H9 (cell line): ENCODE measurements around the gene ACTL6B. TPM values are rescaled to one million over a fixed set of nuclear protein-coding genes. Genes with fewer than 3 reads are reported as not detected.

ENCODE experiments used
- DNase-seq: peaks from one replicate; pipeline ENCODE4 v3.0.0-alpha.2; 2017
- H2AFZ ChIP-seq: one replicate; pipeline ENCODE4 v1.6.1; 2013; ENCODE audit warnings: mild to moderate bottlenecking, low read length, control low read depth, moderate library complexity
- H2AK5ac ChIP-seq: 2 replicates; pipeline ENCODE4 v1.6.1; 2013; ENCODE audit warnings: low read length, control low read depth, mixed read lengths; ENCODE audit not compliant: insufficient read length
- H2BK120ac ChIP-seq: one replicate; pipeline ENCODE4 v1.6.1; 2013; ENCODE audit warnings: low read depth, mild to moderate bottlenecking, low read length, control low read depth, inconsistent platforms; ENCODE audit not compliant: poor library complexity, severe bottlenecking
- H2BK12ac ChIP-seq: 2 replicates; pipeline ENCODE4 v1.6.1; 2013; ENCODE audit warnings: low read length, control low read depth, mixed read lengths, low read depth; ENCODE audit not compliant: insufficient read length
- H2BK15ac ChIP-seq: 2 replicates; pipeline ENCODE4 v1.6.1; 2013; ENCODE audit warnings: low read depth, low read length, control low read depth
- H2BK20ac ChIP-seq: one replicate; pipeline ENCODE4 v1.6.1; 2013; ENCODE audit warnings: low read depth, mild to moderate bottlenecking, low read length, control low read depth, inconsistent platforms; ENCODE audit not compliant: poor library complexity, severe bottlenecking
- H2BK5ac ChIP-seq: 2 replicates; pipeline ENCODE4 v1.6.1; 2013; ENCODE audit warnings: low read length, control low read depth, mixed read lengths; ENCODE audit not compliant: insufficient read length
- H3K14ac ChIP-seq: 2 replicates; pipeline ENCODE4 v1.6.1; 2013; ENCODE audit warnings: low read length, control low read depth; ENCODE audit not compliant: insufficient read depth
- H3K18ac ChIP-seq: 2 replicates; pipeline ENCODE4 v1.6.1; 2013; ENCODE audit warnings: low read depth, mild to moderate bottlenecking, mixed read lengths, low read length, control low read depth; ENCODE audit not compliant: insufficient read length
- H3K23ac ChIP-seq: 2 replicates; pipeline ENCODE4 v1.6.1; 2013; ENCODE audit warnings: low read length, control low read depth, mixed read lengths, low read depth; ENCODE audit not compliant: insufficient read length
- H3K23me2 ChIP-seq: 2 replicates; pipeline ENCODE4 v1.6.1; 2013; ENCODE audit warnings: low read depth, mild to moderate bottlenecking, mixed read lengths, low read length, control low read depth; ENCODE audit not compliant: insufficient read length, poor library complexity, severe bottlenecking
- H3K27ac ChIP-seq: 2 replicates; pipeline ENCODE4 v1.5.1; 2013; ENCODE audit warnings: low read length, control low read depth, mixed read lengths, low read depth; ENCODE audit not compliant: insufficient read length
- H3K27me3 ChIP-seq: 2 replicates; pipeline ENCODE4 v1.6.1; 2013; ENCODE audit warnings: low read length, control low read depth, inconsistent platforms; ENCODE audit not compliant: insufficient read depth
- H3K4ac ChIP-seq: 2 replicates; pipeline ENCODE4 v1.6.1; 2013; ENCODE audit warnings: low read depth, mild to moderate bottlenecking, control low read depth, inconsistent platforms, low read length, moderate library complexity
- H3K4me1 ChIP-seq: 2 replicates; pipeline ENCODE4 v1.6.1; 2013; ENCODE audit warnings: low read length, control low read depth, inconsistent platforms; ENCODE audit not compliant: insufficient read depth
- H3K4me2 ChIP-seq: 2 replicates; pipeline ENCODE4 v1.6.1; 2013; ENCODE audit warnings: low read length, control low read depth, mixed read lengths; ENCODE audit not compliant: insufficient read length, insufficient read depth
- H3K56ac ChIP-seq: 2 replicates; pipeline ENCODE4 v1.6.1; 2013; ENCODE audit warnings: low read depth, mild to moderate bottlenecking, mixed read lengths, low read length, control low read depth; ENCODE audit not compliant: insufficient read length
- H3K79me1 ChIP-seq: 2 replicates; pipeline ENCODE4 v1.6.1; 2013; ENCODE audit warnings: low read depth, mild to moderate bottlenecking, moderate library complexity, low read length, control low read depth, inconsistent platforms; ENCODE audit not compliant: insufficient read depth, poor library complexity, severe bottlenecking
- H3K79me2 ChIP-seq: 2 replicates; pipeline ENCODE4 v1.6.1; 2013; ENCODE audit warnings: low read length, control low read depth, inconsistent platforms; ENCODE audit not compliant: insufficient read depth
- H3K9ac ChIP-seq: 2 replicates; pipeline ENCODE4 v1.6.1; 2013; ENCODE audit warnings: low read length, control low read depth, mixed read lengths; ENCODE audit not compliant: insufficient read length; ENCODE audit errors: extremely low read depth
- H3K9me3 ChIP-seq: one replicate; pipeline ENCODE4 v1.6.1; 2013; ENCODE audit warnings: low read depth, low read length, inconsistent platforms; ENCODE audit not compliant: control insufficient read depth
- H3T11ph ChIP-seq: one replicate; pipeline ENCODE4 v1.6.1; 2013; ENCODE audit warnings: mild to moderate bottlenecking, low read length, control low read depth, inconsistent platforms
- H4K20me1 ChIP-seq: one replicate; pipeline ENCODE4 v1.6.1; 2013; ENCODE audit not compliant: control insufficient read depth, insufficient read length, insufficient read depth
- H4K5ac ChIP-seq: 2 replicates; pipeline ENCODE4 v1.6.1; 2013; ENCODE audit warnings: low read depth, mild to moderate bottlenecking, mixed read lengths, low read length, control low read depth; ENCODE audit not compliant: insufficient read length
- H4K8ac ChIP-seq: replicated peaks from 2 replicates; pipeline ENCODE4 v1.6.1; 2013; ENCODE audit warnings: low read length, control low read depth, mixed read lengths, low read depth; ENCODE audit not compliant: insufficient read length
- H4K91ac ChIP-seq: 2 replicates; pipeline ENCODE4 v1.6.1; 2013; ENCODE audit warnings: low read depth, mild to moderate bottlenecking, moderate library complexity, mixed read lengths, low read length, control low read depth; ENCODE audit not compliant: insufficient read length
- H3K27ac Mint-ChIP-seq, 3 experiments: 2 replicates in 2 of 3; 3 replicates in 1 of 3; pipeline ENCODE4 v1.8.0; 2020 to 2021; ENCODE audit warnings: mixed read lengths in 3 of 3, mild to moderate bottlenecking in 1 of 3, moderate library complexity in 1 of 3
- H3K27me3 Mint-ChIP-seq: 2 replicates; pipeline ENCODE4 v1.8.0; 2021; ENCODE audit warnings: low read depth, mild to moderate bottlenecking, moderate library complexity, mixed read lengths
- H3K36me3 Mint-ChIP-seq, 3 experiments: 2 replicates in 2 of 3; 3 replicates in 1 of 3; pipeline ENCODE4 v1.8.0; 2020 to 2021; ENCODE audit warnings: low read depth in 3 of 3, mixed read lengths in 3 of 3; ENCODE audit not compliant: insufficient read depth in 1 of 3
- H3K4me1 Mint-ChIP-seq, 2 experiments: 2 replicates each; pipeline ENCODE4 v1.8.0; 2020; ENCODE audit warnings: mixed read lengths in 2 of 2
- H3K4me3 Mint-ChIP-seq, 2 experiments: 2 replicates in 1 of 2; 3 replicates in 1 of 2; pipeline ENCODE4 v1.8.0; 2020 to 2021; ENCODE audit warnings: mild to moderate bottlenecking in 2 of 2, mixed read lengths in 2 of 2, moderate library complexity in 1 of 2
- H3K9me3 Mint-ChIP-seq, 2 experiments: 2 replicates in 1 of 2; 3 replicates in 1 of 2; pipeline ENCODE4 v1.8.0; 2020; ENCODE audit warnings: mild to moderate bottlenecking in 2 of 2, mixed read lengths in 2 of 2, moderate library complexity in 1 of 2
- WGBS: extraction: QIAGEN DNeasy Blood & Tissue Kit; methylation state at CpG from one replicate; pipeline ENCODE4 v1.1.7; 2013; ENCODE audit warnings: missing lambda C conversion rate, low lambda C conversion rate, mixed read lengths; ENCODE audit not compliant: insufficient read length; ENCODE audit errors: extremely low coverage; 5-methylcytosine and 5-hydroxymethylcytosine counted together
- total RNA-seq: library from RNA; stranded (reverse); gene quantifications from 2 replicates; pipeline ENCODE4 v1.2.1, GENCODE V29; 2021
- TF ChIP-seq, protein P1 (sequence below): fragments of 200-600 bp; sonication (generic); conservative IDR thresholded peaks from 3 replicates; pipeline ENCODE4 v1.8.0; 2021; ENCODE audit warnings: antibody characterized with exemption, mild to moderate bottlenecking

The ACTL6B gene
- total RNA-seq, 1 experiment from 2014 or later: 0.50 TPM

DNA sequence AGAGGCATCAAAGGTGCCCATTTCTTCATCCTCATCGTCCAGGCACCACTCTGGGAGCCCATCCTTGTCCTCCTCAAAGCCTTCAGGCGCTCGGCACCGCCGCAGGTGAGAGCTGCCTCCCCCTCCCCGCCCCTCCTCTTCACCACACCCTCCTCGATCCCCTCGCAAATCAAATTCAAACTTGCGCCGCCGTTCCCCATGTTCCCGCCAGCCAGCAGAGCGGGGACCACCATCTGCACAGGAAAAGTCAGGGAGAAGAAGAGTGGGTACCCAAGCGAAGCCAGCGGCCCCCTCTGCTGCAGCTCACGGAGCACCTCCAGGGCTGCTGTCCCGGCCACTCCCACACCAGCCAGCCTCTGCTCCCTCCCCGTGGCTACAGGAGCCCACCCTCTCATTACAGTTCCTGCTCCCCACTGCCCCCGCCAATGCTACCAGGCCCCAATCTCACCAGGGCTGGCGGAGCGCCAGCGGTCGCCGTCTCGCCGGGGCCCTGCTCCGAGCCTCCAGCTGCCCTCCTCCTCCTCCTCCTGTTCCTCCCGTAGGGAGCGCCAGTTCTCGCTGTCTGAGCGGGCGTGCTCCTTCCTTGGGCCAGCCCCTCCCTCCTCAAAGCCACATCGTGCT, 30.1 kb upstream of the ACTL6B start:
- H3K4me1 Mint-ChIP-seq: peaks cover 5 to 12% of the 10 kb centered on the region in 2 experiments
- DNase-seq: no peak

More for the DNA sequence above, 30.1 kb upstream of the ACTL6B start:
- no peak overlapping the region for H2BK20ac ChIP-seq
- H4K8ac ChIP-seq: no peak overlapping the region
- H3K9ac ChIP-seq: no peak overlapping the region
- H3K4me2 ChIP-seq: no peak overlapping the region
- no peak overlapping the region for H4K91ac ChIP-seq
- H3K36me3 Mint-ChIP-seq: peaks cover 30 to 79% (median 70%) of the 10 kb centered on the region in 3 experiments
- H2BK5ac ChIP-seq: no peak overlapping the region
- no peaks in the 10 kb centered on the region for H4K20me1 ChIP-seq
- no peak overlapping the region for H3K56ac ChIP-seq
- H4K5ac ChIP-seq: no peak overlapping the region
- H3K27me3 ChIP-seq: no peaks in the 10 kb centered on the region
- H3K4me3 Mint-ChIP-seq: no peak overlapping the region
- H3K9me3 Mint-ChIP-seq: no peaks in the 10 kb centered on the region
- H3K9me3 ChIP-seq: no peaks in the 10 kb centered on the region
- no peaks in the 10 kb centered on the region for H3K23me2 ChIP-seq
- no peak overlapping the region for H2BK15ac ChIP-seq
- no peaks in the 10 kb centered on the region for H3K27me3 Mint-ChIP-seq
- H3K79me1 ChIP-seq: peaks cover 5% of the 10 kb centered on the region
- peak overlapping the region in 1 of 3 experiments; percentile 44; a peak in 1 of 7 replicates for H3K27ac Mint-ChIP-seq
- no CpG with 5 or more reads among the region's 33 CpGs for WGBS
- no peak overlapping the region for H3K14ac ChIP-seq
- TF ChIP-seq, protein P1, sequence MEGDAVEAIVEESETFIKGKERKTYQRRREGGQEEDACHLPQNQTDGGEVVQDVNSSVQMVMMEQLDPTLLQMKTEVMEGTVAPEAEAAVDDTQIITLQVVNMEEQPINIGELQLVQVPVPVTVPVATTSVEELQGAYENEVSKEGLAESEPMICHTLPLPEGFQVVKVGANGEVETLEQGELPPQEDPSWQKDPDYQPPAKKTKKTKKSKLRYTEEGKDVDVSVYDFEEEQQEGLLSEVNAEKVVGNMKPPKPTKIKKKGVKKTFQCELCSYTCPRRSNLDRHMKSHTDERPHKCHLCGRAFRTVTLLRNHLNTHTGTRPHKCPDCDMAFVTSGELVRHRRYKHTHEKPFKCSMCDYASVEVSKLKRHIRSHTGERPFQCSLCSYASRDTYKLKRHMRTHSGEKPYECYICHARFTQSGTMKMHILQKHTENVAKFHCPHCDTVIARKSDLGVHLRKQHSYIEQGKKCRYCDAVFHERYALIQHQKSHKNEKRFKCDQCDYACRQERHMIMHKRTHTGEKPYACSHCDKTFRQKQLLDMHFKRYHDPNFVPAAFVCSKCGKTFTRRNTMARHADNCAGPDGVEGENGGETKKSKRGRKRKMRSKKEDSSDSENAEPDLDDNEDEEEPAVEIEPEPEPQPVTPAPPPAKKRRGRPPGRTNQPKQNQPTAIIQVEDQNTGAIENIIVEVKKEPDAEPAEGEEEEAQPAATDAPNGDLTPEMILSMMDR: no peak
- H2AFZ ChIP-seq: no peak overlapping the region
- no peak overlapping the region for H2BK120ac ChIP-seq
- no peaks in the 10 kb centered on the region for H3K4me1 ChIP-seq
- no peak overlapping the region for H3K4ac ChIP-seq
- H3K18ac ChIP-seq: no peak overlapping the region
- no peak overlapping the region for H2AK5ac ChIP-seq
- H3T11ph ChIP-seq: no peak overlapping the region
- H3K23ac ChIP-seq: no peak overlapping the region
- H3K79me2 ChIP-seq: peaks cover 16% of the 10 kb centered on the region; the same call in 1 of the 2 replicates
- no peak overlapping the region for H3K27ac ChIP-seq
- H2BK12ac ChIP-seq: no peak overlapping the region
